Ovary (tissue), 3 donors: Measurements from ENCODE around the gene GNG7.

Experiments
- CTCF ChIP-seq, 3 donors: fragments of 450-650 bp in 2 of 3; fragments of 200-600 bp in 1 of 3; IDR thresholded peaks; one replicate each; pipeline versions ENCODE4 v1.5.1 to v1.8.0; 2016 to 2022; ENCODE audit warnings: antibody characterized with exemption in 3 of 3, mild to moderate bottlenecking in 1 of 3
- EP300 ChIP-seq: sonication (generic); formaldehyde crosslinking; IDR thresholded peaks from one replicate; pipeline ENCODE4 v1.6.1; 2017; ENCODE audit warnings: antibody characterized with exemption
- POLR2A ChIP-seq: fragments of 450-650 bp; IDR thresholded peaks from one replicate; pipeline ENCODE4 v1.6.1; 2017; ENCODE audit warnings: antibody characterized with exemption, mild to moderate bottlenecking, moderate library complexity
- donor health status: DM: no; HTN: no; CAD: no.

- TF ChIP-seq CTCF (IDR thresholded peaks at IDR 0.05) (no peak), POLR2A (no peak), EP300 (no peak)
Measured at GRCh38 chr19:2652504-2653099, 49.9 kb downstream of the GNG7 start.
